HG02623 (cell line): ENCODE measurements around the gene EEF1AKMT4.

Experiments
- ATAC-seq: cut with Tn5 transposase; IDR thresholded peaks from one replicate; pipeline ENCODE4 v1.9.1; 2021; ENCODE audit warnings: moderate library complexity; ENCODE audit not compliant: unreplicated experiment

The EEF1AKMT4 gene

GRCh38 chr3:184235381-184236032 is 14.0 kb upstream of the EEF1AKMT4 start:
- no peak for ATAC-seq

- ATAC-seq: no peak
Measured at GRCh38 chr3:184236033-184236410, 13.4 kb upstream of the EEF1AKMT4 start.

GRCh38 chr3:184236636-184237035 is 12.8 kb upstream of the EEF1AKMT4 start:
- ATAC-seq: no peak

GRCh38 chr3:184237211-184237610 is 12.3 kb upstream of the EEF1AKMT4 start:
- ATAC-seq: no peak

- ATAC-seq: no peak
Measured at GRCh38 chr3:184237807-184238206, 11.7 kb upstream of the EEF1AKMT4 start.

- ATAC-seq: no peak
Measured at GRCh38 chr3:184238246-184238818, 11.1 kb upstream of the EEF1AKMT4 start.

GRCh38 chr3:184239221-184239620 is 10.3 kb upstream of the EEF1AKMT4 start:
- ATAC-seq: no peak

GRCh38 chr3:184239708-184240107 is 9.8 kb upstream of the EEF1AKMT4 start:
- no peak for ATAC-seq

GRCh38 chr3:184240384-184241140 is 8.9 kb upstream of the EEF1AKMT4 start:
- no peak for ATAC-seq

- ATAC-seq: no peak
Measured at GRCh38 chr3:184241141-184241446, 8.4 kb upstream of the EEF1AKMT4 start.

GRCh38 chr3:184241447-184242296 is 7.8 kb upstream of the EEF1AKMT4 start:
- ATAC-seq: no peak

- no peak for ATAC-seq
Measured at GRCh38 chr3:184242297-184242685, 7.2 kb upstream of the EEF1AKMT4 start.

- peak; percentile 42 for ATAC-seq
Measured at GRCh38 chr3:184248454-184249411, 739 bp upstream of the EEF1AKMT4 start, which contains the start of gene ALG3. ALG3 (minus strand) TSS chr3:184248962; CDS start chr3:184248940, 22 bp downstream.

- ATAC-seq: peak; percentile 67
Measured at GRCh38 chr3:184250167-184250828, 826 bp downstream of the EEF1AKMT4 start.

- no peak for ATAC-seq
Measured at GRCh38 chr3:184255291-184256039, 6.0 kb downstream of the EEF1AKMT4 start.

- no peak for ATAC-seq
Measured at GRCh38 chr3:184257083-184257915, 7.8 kb downstream of the EEF1AKMT4 start.

- no peak for ATAC-seq
Measured at GRCh38 chr3:184258926-184259325, 9.5 kb downstream of the EEF1AKMT4 start.

GRCh38 chr3:184259396-184259877 is 10.0 kb downstream of the EEF1AKMT4 start:
- no peak for ATAC-seq
